PC-3 (cell line): ENCODE data around the gene GFAP. TPM values are rescaled to one million over a fixed set of nuclear protein-coding genes. Genes with fewer than 3 reads are reported as not detected.

Experiments
- ATAC-seq: fragments of 200-7000 bp; cut with Tn5 transposase; 2 replicates; pipeline ENCODE4 v1.9.1; 2020; ENCODE audit warnings: mild to moderate bottlenecking, moderate library complexity
- BruUV-seq: library from RNA; stranded (reverse); fragments of 400-500 nt; replicated peaks from 2 replicates; lab custom pipeline; 2021; lab: Mats Ljungman, UMichigan
- CTCF ChIA-PET: fragments of 300-600 bp; sonication (Branson Sonifier 250); formaldehyde crosslinking; loops from one replicate; lab custom pipeline; 2022; ENCODE audit warnings: antibody characterized with exemption; lab: Charles Lee
- POLR2A ChIA-PET: fragments of 300-600 bp; sonication (Branson Sonifier 250); formaldehyde crosslinking; loops from one replicate; lab custom pipeline; 2022; ENCODE audit warnings: antibody characterized with exemption; ENCODE audit not compliant: unreplicated experiment; lab: Charles Lee
- DNase-seq: peaks from one replicate; pipeline ENCODE4 v3.0.0-alpha.2; 2015
- H2AFZ ChIP-seq: fragments of 300-600 bp; sonication (generic); 2 replicates; pipeline ENCODE4 v1.6.0; 2016; ENCODE audit warnings: antibody characterized with exemption, low read length
- H3F3A ChIP-seq: fragments of 300-600 bp; sonication (generic); one replicate; pipeline ENCODE4 v1.6.0; 2017; ENCODE audit warnings: antibody characterized with exemption, low read length, control low read depth, mild to moderate bottlenecking; ENCODE audit not compliant: unreplicated experiment
- H3K27ac ChIP-seq: fragments of 300-600 bp; sonication (generic); 2 replicates; pipeline ENCODE4 v1.5.1; 2016; ENCODE audit warnings: mild to moderate bottlenecking, low read length
- H3K27me3 ChIP-seq: fragments of 300-600 bp; sonication (generic); 2 replicates; pipeline ENCODE4 v1.6.1; 2016; ENCODE audit warnings: low read length, mixed read lengths
- H3K36me3 ChIP-seq: fragments of 300-600 bp; sonication (generic); 2 replicates; pipeline ENCODE4 v1.6.1; 2016; ENCODE audit warnings: low read depth, mixed run types, low read length, mixed read lengths
- H3K4me1 ChIP-seq: fragments of 300-600 bp; sonication (generic); 2 replicates; pipeline ENCODE4 v1.5.1; 2016; ENCODE audit warnings: low read length; ENCODE audit not compliant: insufficient read depth
- H3K4me2 ChIP-seq: fragments of 300-600 bp; sonication (generic); 2 replicates; pipeline ENCODE4 v1.6.0; 2016; ENCODE audit warnings: low read length
- H3K4me3 ChIP-seq: fragments of 300-600 bp; sonication (generic); 2 replicates; pipeline ENCODE4 v1.5.1; 2016; ENCODE audit warnings: mild to moderate bottlenecking, low read length, mixed read lengths
- H3K79me2 ChIP-seq: fragments of 300-600 bp; sonication (generic); 2 replicates; pipeline ENCODE4 v1.6.1; 2017; ENCODE audit warnings: low read length, mixed read lengths
- H3K9ac ChIP-seq: fragments of 300-600 bp; sonication (generic); 2 replicates; pipeline ENCODE4 v1.6.0; 2016; ENCODE audit warnings: mild to moderate bottlenecking, low read length
- H3K9me2 ChIP-seq: fragments of 300-600 bp; sonication (generic); replicated peaks from 2 replicates; pipeline ENCODE4 v1.6.1; 2016; ENCODE audit warnings: mixed run types, low read length, mixed read lengths
- H3K9me3 ChIP-seq: fragments of 300-600 bp; sonication (generic); 2 replicates; pipeline ENCODE4 v1.6.1; 2016; ENCODE audit warnings: low read length, mixed read lengths
- H4K20me1 ChIP-seq: fragments of 300-600 bp; sonication (generic); 2 replicates; pipeline ENCODE4 v1.6.1; 2016; ENCODE audit warnings: low read length, mixed read lengths
- CTCF ChIP-seq: fragments of 300-600 bp; sonication (generic); conservative IDR thresholded peaks from 2 replicates; pipeline ENCODE4 v1.5.1; 2017; ENCODE audit warnings: antibody characterized with exemption, low read depth, mild to moderate bottlenecking, low read length
- EZH2 ChIP-seq: fragments of 300-600 bp; sonication (generic); IDR thresholded peaks from one replicate; pipeline ENCODE4 v1.6.1; 2017; ENCODE audit warnings: antibody characterized with exemption, mild to moderate bottlenecking, low read length; ENCODE audit not compliant: unreplicated experiment
- EZH2phosphoT487 ChIP-seq: fragments of 300-600 bp; sonication (generic); IDR thresholded peaks from 2 replicates; pipeline ENCODE4 v1.6.1; 2018; ENCODE audit warnings: mild to moderate bottlenecking, antibody characterized with exemption, low read length, borderline replicate concordance
- intact Hi-C: fragments of 100-400 bp; cut with micrococcal nuclease; formaldehyde crosslinking; loops from 2 replicates; pipeline ENCODE4 v1.9.0; 2023
- total RNA-seq: library from RNA; depleted of rRNA; stranded (reverse); fragments of >200 nt; gene quantifications from 2 replicates; pipeline ENCODE4 v1.2.3, GENCODE V29; 2014

Gene GFAP
- total RNA-seq, 1 experiment from 2014 or later = 0.29 TPM

DNA sequence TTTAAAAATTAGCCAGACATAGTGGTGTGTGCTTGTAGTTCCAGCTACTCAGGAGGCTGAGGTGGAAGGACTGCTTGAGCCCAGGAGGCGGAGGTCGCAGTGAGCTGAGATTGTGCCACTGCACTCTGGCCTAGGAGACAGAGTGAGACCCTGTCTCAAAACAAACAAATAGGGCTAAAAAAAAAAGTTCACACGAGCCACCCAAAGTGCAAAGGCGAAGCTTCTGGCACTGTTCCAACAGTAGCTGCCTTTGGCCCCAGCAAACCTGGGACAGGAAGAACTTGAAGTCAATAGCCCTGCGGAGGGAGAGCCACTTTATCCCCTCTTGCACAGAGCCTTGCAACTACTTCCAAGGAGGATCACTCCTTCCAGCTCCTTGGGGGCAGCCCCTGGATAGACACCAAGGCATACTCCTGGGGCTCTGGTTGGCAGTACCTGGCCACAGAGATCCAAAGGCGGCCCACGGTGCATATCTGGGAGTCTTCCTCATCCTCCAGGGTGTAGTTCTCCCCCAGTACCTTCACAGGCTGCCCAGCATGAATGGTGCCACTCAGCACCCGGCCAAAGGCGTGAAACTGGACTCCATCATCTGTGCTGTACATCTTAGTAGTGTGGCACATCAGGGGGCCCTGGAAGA lies 52.9 kb downstream of the GFAP start:
- Histone ChIP-seq H3K27me3 (no peaks in the 10 kb centered on the region), H3K9me2 (no peaks in the 10 kb centered on the region), H2AFZ (no peak overlapping the region), H4K20me1 (no peaks in the 10 kb centered on the region), H3K27ac (no peak overlapping the region), H3K36me3 (peaks cover 80% of the 10 kb centered on the region), H3K9me3 (no peaks in the 10 kb centered on the region), H3K79me2 (no peaks in the 10 kb centered on the region), H3K4me2 (no peak overlapping the region), H3K4me1 (no peaks in the 10 kb centered on the region), H3K4me3 (no peak overlapping the region), H3K9ac (no peak overlapping the region), H3F3A (no peaks in the 10 kb centered on the region)
- ATAC-seq = no peak
- TF ChIP-seq CTCF (no peak), EZH2phosphoT487 (no peak), EZH2 (no peak)
- intact Hi-C loops = no loop called here
- POLR2A ChIA-PET = no interaction called here
- DNase-seq = no peak
- no TSS peak for BruUV-seq
- CTCF ChIA-PET = no interaction called here

- H3K27ac ChIP-seq = no peak overlapping the region
- no peaks in the 10 kb centered on the region for H3F3A ChIP-seq
- ATAC-seq (no peak), DNase-seq (no peak)
- no peak overlapping the region for H2AFZ ChIP-seq
- ChIA-PET CTCF (no interaction called here), POLR2A (no interaction called here)
- intact Hi-C loops = no loop called here
- no peaks in the 10 kb centered on the region for H3K4me1 ChIP-seq
- H3K27me3 ChIP-seq = no peaks in the 10 kb centered on the region
- peaks cover 91% of the 10 kb centered on the region for H3K36me3 ChIP-seq
- H3K9me2 ChIP-seq = no peaks in the 10 kb centered on the region
- H3K9me3 ChIP-seq = no peaks in the 10 kb centered on the region
- no peak overlapping the region for H3K4me2 ChIP-seq
- H3K4me3 ChIP-seq = no peak overlapping the region
- TF ChIP-seq CTCF = no peak
- no peak for TF ChIP-seq EZH2phosphoT487
- no peak for TF ChIP-seq EZH2
- H3K79me2 ChIP-seq = no peaks in the 10 kb centered on the region
- no peak overlapping the region for H3K9ac ChIP-seq
- BruUV-seq = no TSS peak
- H4K20me1 ChIP-seq = no peaks in the 10 kb centered on the region
These were observed 55.6 kb downstream of the GFAP start for GRCh38 chr17:44859701-44860100.

DNA sequence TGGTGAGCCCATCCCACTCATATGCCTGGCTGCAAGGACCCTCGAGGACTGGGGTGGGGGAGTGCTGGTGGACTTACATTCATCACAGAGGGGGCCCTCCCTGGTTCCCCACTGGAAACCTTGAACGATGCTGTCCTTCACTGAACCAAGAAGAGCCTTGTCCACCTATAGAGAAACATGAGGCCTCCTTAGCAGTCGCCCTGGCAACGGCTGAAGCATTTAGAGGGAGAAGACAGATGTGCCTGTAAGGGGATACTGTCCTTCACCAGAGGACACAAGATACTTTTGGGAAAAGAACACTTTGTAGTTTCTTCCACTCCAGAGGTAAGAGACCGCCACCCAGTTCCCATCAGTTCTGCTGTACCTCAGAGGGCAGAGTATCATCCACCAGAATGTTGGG lies 61.1 kb downstream of the GFAP start:
- no peak overlapping the region for H3K27ac ChIP-seq
- no peaks in the 10 kb centered on the region for H3K27me3 ChIP-seq
- H3K9ac ChIP-seq = no peak overlapping the region
- H2AFZ ChIP-seq = no peak overlapping the region
- no TSS peak for BruUV-seq
- H3K79me2 ChIP-seq = no peaks in the 10 kb centered on the region
- H3K4me2 ChIP-seq = no peak overlapping the region
- H3K9me3 ChIP-seq = no peaks in the 10 kb centered on the region
- H3K4me3 ChIP-seq = no peak overlapping the region
- H3K36me3 ChIP-seq = peaks cover 81% of the 10 kb centered on the region
- no peaks in the 10 kb centered on the region for H3F3A ChIP-seq
- ChIA-PET CTCF (no interaction called here), POLR2A (no interaction called here)
- no peaks in the 10 kb centered on the region for H3K9me2 ChIP-seq
- DNase-seq = no peak
- no peaks in the 10 kb centered on the region for H4K20me1 ChIP-seq
- ATAC-seq = no peak
- no peaks in the 10 kb centered on the region for H3K4me1 ChIP-seq
- intact Hi-C loops = no loop called here
- TF ChIP-seq EZH2phosphoT487 = no peak
- TF ChIP-seq EZH2 = no peak
- TF ChIP-seq CTCF = no peak
